Thyroid gland (tissue), 4 donors: ENCODE data around the gene RAN. TPM values are rescaled to one million over a fixed set of nuclear protein-coding genes. Genes with fewer than 3 reads are reported as not detected.
"Not testable (repeated sequence)": the region's sequence is repeated elsewhere in the genome, so short reads cannot be mapped to it uniquely, and the experiment has no call there.

Experiments
- DNase-seq, 2 donors: peaks; one replicate each; pipeline ENCODE4 v3.0.0-alpha.2; 2019
- H3K27ac ChIP-seq, 3 donors: fragments of 200-600 bp; sonication (generic); 1 replicate in 2 of 3; 2 replicates in 1 of 3; pipeline ENCODE4 v1.5.1; 2016 to 2019; ENCODE audit warnings: mild to moderate bottlenecking in 1 of 3, moderate library complexity in 1 of 3
- H3K27me3 ChIP-seq: fragments of 200-600 bp; sonication (generic); one replicate; pipeline ENCODE4 v1.5.1; 2019
- H3K36me3 ChIP-seq, 2 donors: fragments of 200-600 bp; sonication (generic); one replicate each; pipeline ENCODE4 v1.5.1; 2016 to 2019
- H3K4me1 ChIP-seq, 2 donors: fragments of 200-600 bp; sonication (generic); one replicate each; pipeline ENCODE4 v1.5.1; 2017 to 2019
- H3K4me3 ChIP-seq, 3 donors: fragments of 200-600 bp; sonication (generic); replicated peaks in 1 of 3; 1 replicate in 2 of 3; 2 replicates in 1 of 3; pipeline ENCODE4 v1.5.1; 2016; ENCODE audit warnings: mild to moderate bottlenecking in 1 of 3
- H3K9me3 ChIP-seq: fragments of 200-600 bp; sonication (generic); one replicate; pipeline ENCODE4 v1.5.1; 2017
- CTCF ChIP-seq, 6 experiments: fragments of 200-600 bp in 3 of 6; fragments of 450-650 bp in 3 of 6; sonication (generic) in 3 of 6; IDR thresholded peaks; one replicate each; pipeline ENCODE4 v1.5.1; 2016 to 2019; ENCODE audit warnings: antibody characterized with exemption in 6 of 6, mild to moderate bottlenecking in 2 of 6, inconsistent platforms in 1 of 6, moderate library complexity in 1 of 6
- POLR2A ChIP-seq, 2 donors: fragments of 450-650 bp; IDR thresholded peaks; one replicate each; pipeline ENCODE4 v1.6.1; 2017; ENCODE audit warnings: antibody characterized with exemption in 2 of 2, mild to moderate bottlenecking in 2 of 2, moderate library complexity in 1 of 2
- WGBS, 2 donors: methylation state at CpG; one replicate each; pipeline ENCODE4 v1.1.5; 2017; 5-methylcytosine and 5-hydroxymethylcytosine counted together
- intact Hi-C: fragments of 100-400 bp; cut with DNase I; formaldehyde crosslinking; loops from one replicate; pipeline ENCODE4 v1.15.1; 2023
- total RNA-seq, 4 donors: library from RNA; depleted of rRNA; stranded (reverse); fragments of >200 nt; gene quantifications; one replicate each; pipeline ENCODE4 v1.2.3, GENCODE V29; 2016

The RAN gene
- total RNA-seq, 4 donors from 2014 or later = 123 to 169 (median 142) TPM

- WGBS, 2 donors = 93 to 96% methylated on average over 10 of the region's 10 CpGs
- intact Hi-C loops = no loop called here
- H3K4me1 ChIP-seq = peaks cover 18 to 27% of the 10 kb centered on the region in 2 donors
Observed at GRCh38 chr12:130874696-130875095, 2.8 kb downstream of the RAN start.

GRCh38 chr12:130875193-130875592 is 3.3 kb downstream of the RAN start:
- H3K27ac ChIP-seq = no peak overlapping the region
- 92 to 94% methylated on average over 5 of the region's 5 CpGs for WGBS, 2 donors
- peaks cover 18 to 27% of the 10 kb centered on the region in 2 donors for H3K4me1 ChIP-seq

More at GRCh38 chr12:130874696-130875095, 2.8 kb downstream of the RAN start:
- H3K27ac ChIP-seq = no peak overlapping the region
- H3K9me3 ChIP-seq = no peaks in the 10 kb centered on the region
- no peak for DNase-seq
- no peak overlapping the region for H3K4me3 ChIP-seq
- H3K27me3 ChIP-seq = no peaks in the 10 kb centered on the region
- peaks cover 37 to 39% of the 10 kb centered on the region in 2 donors for H3K36me3 ChIP-seq
- TF ChIP-seq POLR2A (IDR thresholded peaks at IDR 0.05) (no peak), CTCF (IDR thresholded peaks at IDR 0.05) (no peak)

GRCh38 chr12:130875708-130876107 is 3.8 kb downstream of the RAN start:
- H3K36me3 ChIP-seq = peaks cover 37 to 39% of the 10 kb centered on the region in 2 donors
- H3K27ac ChIP-seq = not testable (repeated sequence)

More at GRCh38 chr12:130875193-130875592, 3.3 kb downstream of the RAN start:
- Histone ChIP-seq H3K36me3 (peaks cover 37 to 39% of the 10 kb centered on the region in 2 donors), H3K4me3 (no peak overlapping the region), H3K27me3 (no peaks in the 10 kb centered on the region), H3K9me3 (no peaks in the 10 kb centered on the region)
- no peak for TF ChIP-seq POLR2A (IDR thresholded peaks at IDR 0.05)
- DNase-seq = no peak
- intact Hi-C loops = no loop called here

GRCh38 chr12:130876297-130876696 is 4.4 kb downstream of the RAN start:
- intact Hi-C loops = no loop called here
- TF ChIP-seq POLR2A (IDR thresholded peaks at IDR 0.05) (no peak), CTCF (IDR thresholded peaks at IDR 0.05) (no peak)
- Histone ChIP-seq H3K27me3 (no peaks in the 10 kb centered on the region), H3K27ac (no peak overlapping the region), H3K9me3 (no peaks in the 10 kb centered on the region), H3K4me1 (peaks cover 17 to 20% of the 10 kb centered on the region in 2 donors), H3K36me3 (peaks cover 37 to 39% of the 10 kb centered on the region in 2 donors), H3K4me3 (no peak overlapping the region)
- DNase-seq = no peak

More at GRCh38 chr12:130875708-130876107, 3.8 kb downstream of the RAN start:
- DNase-seq, H3K9me3 ChIP-seq, H3K27me3 ChIP-seq, intact Hi-C loops, H3K4me3 ChIP-seq: not testable (repeated sequence)
- 93 to 94% methylated on average over 11 of the region's 11 CpGs for WGBS, 2 donors
- peaks cover 18 to 26% of the 10 kb centered on the region in 2 donors for H3K4me1 ChIP-seq

- peaks cover 37 to 39% of the 10 kb centered on the region in 2 donors for H3K36me3 ChIP-seq
- no peaks in the 10 kb centered on the region for H3K9me3 ChIP-seq
- intact Hi-C loops = no loop called here
- H3K4me3 ChIP-seq = no peak overlapping the region
- TF ChIP-seq POLR2A (IDR thresholded peaks at IDR 0.05) = no peak
- TF ChIP-seq CTCF (IDR thresholded peaks at IDR 0.05) = no peak
- H3K4me1 ChIP-seq = peaks cover 15 to 18% of the 10 kb centered on the region in 2 donors
- 69 to 71% methylated on average over 3 of the region's 3 CpGs for WGBS, 2 donors
- H3K27me3 ChIP-seq = no peaks in the 10 kb centered on the region
- no peak overlapping the region for H3K27ac ChIP-seq
- no peak for DNase-seq
Observed at GRCh38 chr12:130876758-130877157, 4.9 kb downstream of the RAN start.

- Histone ChIP-seq H3K4me3 (no peak overlapping the region), H3K27ac (no peak overlapping the region), H3K27me3 (no peaks in the 10 kb centered on the region), H3K9me3 (no peaks in the 10 kb centered on the region), H3K4me1 (peaks cover 15 to 18% of the 10 kb centered on the region in 2 donors), H3K36me3 (peaks cover 37 to 39% of the 10 kb centered on the region in 2 donors)
- TF ChIP-seq POLR2A (IDR thresholded peaks at IDR 0.05) = no peak
- no peak for TF ChIP-seq CTCF (IDR thresholded peaks at IDR 0.05)
- 91 to 93% methylated on average over 3 of the region's 3 CpGs for WGBS, 2 donors
- intact Hi-C loops = no loop called here
- no peak for DNase-seq
Observed at GRCh38 chr12:130877333-130877732, 5.5 kb downstream of the RAN start.
